Left lung (tissue), 10 donors: ENCODE measurements around the gene RIMS4. TPM values are rescaled to one million over a fixed set of nuclear protein-coding genes. Genes with fewer than 3 reads are reported as not detected.

Experiments used
- ATAC-seq: fragments of 200-7000 bp; cut with Tn5 transposase; one replicate; pipeline ENCODE4 v1.9.1; 2020; ENCODE audit warnings: moderate library complexity
- DNase-seq, 4 donors: peaks; one replicate each; pipeline ENCODE4 v3.0.0-alpha.2; 2013 to 2020
- H3K27ac ChIP-seq, 2 donors: fragments of 200-600 bp; sonication (generic) in 1 of 2; one replicate each; pipeline versions ENCODE4 v1.5.0 to v1.8.0; 2020 to 2021
- H3K27me3 ChIP-seq, 2 donors: fragments of 200-600 bp; sonication (generic) in 1 of 2; one replicate each; pipeline versions ENCODE4 v1.5.0 to v1.8.0; 2020 to 2021
- H3K36me3 ChIP-seq, 2 donors: fragments of 200-600 bp; sonication (generic) in 1 of 2; one replicate each; pipeline versions ENCODE4 v1.5.0 to v1.8.0; 2020 to 2021
- H3K4me1 ChIP-seq, 2 donors: fragments of 200-600 bp; one replicate each; pipeline ENCODE4 v1.8.0; 2021
- H3K4me3 ChIP-seq, 2 donors: fragments of 200-600 bp; sonication (generic) in 1 of 2; one replicate each; pipeline versions ENCODE4 v1.5.0 to v1.8.0; 2020 to 2021; ENCODE audit warnings: mild to moderate bottlenecking in 1 of 2
- H3K9me3 ChIP-seq, 2 donors: fragments of 200-600 bp; sonication (generic) in 1 of 2; one replicate each; pipeline versions ENCODE4 v1.5.0 to v1.8.0; 2020 to 2021
- intact Hi-C, 2 donors: fragments of 100-400 bp; cut with DNase I; formaldehyde crosslinking; loops; one replicate each; pipeline versions ENCODE4 v1.11.2 to v1.14.2; 2022
- polyA plus RNA-seq, 6 donors: library from polyadenylated mRNA; unstranded; fragments of 120-200 nt; gene quantifications; one replicate each; pipeline ENCODE4 v1.2.1, GENCODE V29; 2013; ENCODE audit not compliant: insufficient read length in 6 of 6
- total RNA-seq, 2 donors: library from RNA; stranded (reverse); fragmentation: NEBNext Ultra II Directional; extraction: Animal tissue kit (Norgen Biotek cat#: 25700); gene quantifications; one replicate each; pipeline ENCODE4 v1.2.1, GENCODE V29; 2021
- TF ChIP-seq, protein P1 (sequence below), 2 donors: fragments of 200-600 bp; sonication (generic) in 1 of 2; IDR thresholded peaks; one replicate each; pipeline versions ENCODE4 v1.5.0 to v1.8.0; 2021; ENCODE audit warnings: antibody characterized with exemption in 2 of 2
- donor health status: DM: no; HTN: yes; CAD: no.
- donor health status: DM: no; HTN: no; CAD: no.

RIMS4 gene
- total and polyA plus RNA-seq, 8 donors = 0.47 to 6.3 (median 4.1) TPM

DNA sequence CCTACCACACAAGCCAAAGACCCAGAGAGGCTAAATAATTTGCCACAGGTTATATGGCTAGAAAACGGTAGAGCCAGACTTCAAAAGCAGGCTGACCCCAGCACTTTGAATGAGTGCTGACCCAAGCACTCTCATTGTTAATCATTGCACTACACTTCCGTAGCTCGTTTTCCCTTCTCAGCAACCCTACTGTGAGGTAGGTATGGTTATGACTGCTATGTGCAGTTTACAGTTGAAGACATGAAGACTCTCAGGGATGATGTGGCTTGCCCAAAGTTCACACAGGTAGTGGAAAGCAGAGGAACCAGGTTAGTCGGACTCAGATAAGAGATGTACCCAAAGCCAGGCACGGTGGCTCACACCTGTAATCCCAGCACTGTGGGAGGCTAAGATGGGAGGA lies 33.5 kb upstream of the RIMS4 start:
- Histone ChIP-seq H3K9me3 (no peaks in the 10 kb centered on the region), H3K27me3 (peaks cover 0 to 37% of the 10 kb centered on the region in 2 donors), H3K4me3 (no peak overlapping the region), H3K27ac (no peak overlapping the region), H3K4me1 (no peaks in the 10 kb centered on the region), H3K36me3 (no peaks in the 10 kb centered on the region)
- ATAC-seq (no peak), DNase-seq (no peak)
- TF ChIP-seq, protein P1, sequence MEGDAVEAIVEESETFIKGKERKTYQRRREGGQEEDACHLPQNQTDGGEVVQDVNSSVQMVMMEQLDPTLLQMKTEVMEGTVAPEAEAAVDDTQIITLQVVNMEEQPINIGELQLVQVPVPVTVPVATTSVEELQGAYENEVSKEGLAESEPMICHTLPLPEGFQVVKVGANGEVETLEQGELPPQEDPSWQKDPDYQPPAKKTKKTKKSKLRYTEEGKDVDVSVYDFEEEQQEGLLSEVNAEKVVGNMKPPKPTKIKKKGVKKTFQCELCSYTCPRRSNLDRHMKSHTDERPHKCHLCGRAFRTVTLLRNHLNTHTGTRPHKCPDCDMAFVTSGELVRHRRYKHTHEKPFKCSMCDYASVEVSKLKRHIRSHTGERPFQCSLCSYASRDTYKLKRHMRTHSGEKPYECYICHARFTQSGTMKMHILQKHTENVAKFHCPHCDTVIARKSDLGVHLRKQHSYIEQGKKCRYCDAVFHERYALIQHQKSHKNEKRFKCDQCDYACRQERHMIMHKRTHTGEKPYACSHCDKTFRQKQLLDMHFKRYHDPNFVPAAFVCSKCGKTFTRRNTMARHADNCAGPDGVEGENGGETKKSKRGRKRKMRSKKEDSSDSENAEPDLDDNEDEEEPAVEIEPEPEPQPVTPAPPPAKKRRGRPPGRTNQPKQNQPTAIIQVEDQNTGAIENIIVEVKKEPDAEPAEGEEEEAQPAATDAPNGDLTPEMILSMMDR (IDR thresholded peaks at IDR 0.05) = no peak
- intact Hi-C loops = no loop called here

DNA sequence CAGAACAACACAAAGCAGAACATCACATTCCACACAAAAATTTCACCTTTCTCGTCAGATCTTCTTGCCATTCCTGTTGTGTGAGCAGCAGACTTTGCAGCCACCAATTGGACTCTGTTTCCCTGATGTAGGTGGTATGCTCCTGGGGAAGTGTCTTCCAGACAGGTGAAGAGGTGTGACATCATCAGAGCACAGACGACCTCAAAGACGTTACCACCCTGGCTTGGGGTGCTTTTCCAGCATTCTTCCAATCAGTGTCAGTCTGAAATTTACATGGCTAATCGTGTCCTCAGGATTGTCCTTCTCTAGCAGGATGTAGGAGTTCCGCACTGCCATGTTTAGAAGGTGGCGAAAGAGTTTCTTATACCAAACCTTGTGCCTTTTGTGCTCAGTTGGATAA lies 31.6 kb upstream of the RIMS4 start:
- Histone ChIP-seq H3K4me1 (no peaks in the 10 kb centered on the region), H3K36me3 (no peaks in the 10 kb centered on the region), H3K4me3 (no peak overlapping the region), H3K27ac (no peak overlapping the region), H3K9me3 (no peaks in the 10 kb centered on the region), H3K27me3 (peaks cover 0 to 44% of the 10 kb centered on the region in 2 donors)
- ATAC-seq = no peak
- TF ChIP-seq, protein P1 (IDR thresholded peaks at IDR 0.05) = no peak
- DNase-seq = no peak
- intact Hi-C loops = no loop called here

DNA sequence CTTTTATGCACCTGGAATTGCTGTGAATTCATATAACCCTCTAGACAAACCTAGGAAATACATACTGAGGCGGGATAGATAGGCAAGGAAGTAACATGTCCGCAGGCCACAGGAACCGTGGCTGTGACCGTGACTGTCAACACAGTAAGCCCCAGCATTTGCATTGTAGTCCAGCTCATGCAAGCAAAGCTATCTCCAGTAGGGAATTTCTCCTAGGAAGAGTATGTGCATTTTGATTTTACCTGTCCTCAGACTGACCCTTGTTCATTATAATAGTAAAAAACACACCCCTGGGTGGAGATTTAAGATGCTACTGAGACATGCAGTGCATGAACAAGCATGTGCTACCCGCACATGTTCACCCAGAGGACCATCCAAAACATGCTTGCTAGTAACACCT lies 30.5 kb upstream of the RIMS4 start:
- H3K9me3 ChIP-seq = no peaks in the 10 kb centered on the region
- no peak overlapping the region for H3K4me3 ChIP-seq
- intact Hi-C loops = no loop called here
- ATAC-seq (no peak), DNase-seq (no peak)
- H3K4me1 ChIP-seq = no peaks in the 10 kb centered on the region
- H3K27ac ChIP-seq = no peak overlapping the region
- TF ChIP-seq, protein P1 (IDR thresholded peaks at IDR 0.05) = no peak
- no peaks in the 10 kb centered on the region for H3K36me3 ChIP-seq
- peaks cover 0 to 52% of the 10 kb centered on the region in 2 donors for H3K27me3 ChIP-seq

DNA sequence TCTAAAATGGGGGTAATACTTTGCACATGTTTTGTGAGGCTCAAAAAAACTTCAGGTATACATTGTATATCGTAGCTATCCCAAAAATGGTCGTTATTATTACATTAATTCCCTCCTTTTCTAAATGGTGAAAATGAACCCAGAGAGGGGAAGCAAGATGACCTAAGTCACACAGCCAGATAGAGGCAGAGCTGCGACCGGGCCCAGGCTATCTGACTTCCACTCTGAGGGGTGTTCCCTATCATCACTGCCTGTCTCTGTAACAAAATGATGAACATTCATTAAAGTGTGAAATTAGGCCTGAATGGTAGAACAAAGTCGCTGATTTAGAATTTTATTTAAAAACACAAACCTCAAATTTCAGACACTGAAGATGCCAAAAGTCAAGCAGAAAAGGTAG lies 29.1 kb upstream of the RIMS4 start:
- Histone ChIP-seq H3K27me3 (peaks cover 0 to 51% of the 10 kb centered on the region in 2 donors), H3K4me1 (no peaks in the 10 kb centered on the region), H3K36me3 (no peaks in the 10 kb centered on the region), H3K27ac (no peak overlapping the region), H3K4me3 (no peak overlapping the region), H3K9me3 (no peaks in the 10 kb centered on the region)
- DNase-seq (no peak), ATAC-seq (no peak)
- TF ChIP-seq, protein P1 (IDR thresholded peaks at IDR 0.05) = no peak
- intact Hi-C loops = no loop called here

DNA sequence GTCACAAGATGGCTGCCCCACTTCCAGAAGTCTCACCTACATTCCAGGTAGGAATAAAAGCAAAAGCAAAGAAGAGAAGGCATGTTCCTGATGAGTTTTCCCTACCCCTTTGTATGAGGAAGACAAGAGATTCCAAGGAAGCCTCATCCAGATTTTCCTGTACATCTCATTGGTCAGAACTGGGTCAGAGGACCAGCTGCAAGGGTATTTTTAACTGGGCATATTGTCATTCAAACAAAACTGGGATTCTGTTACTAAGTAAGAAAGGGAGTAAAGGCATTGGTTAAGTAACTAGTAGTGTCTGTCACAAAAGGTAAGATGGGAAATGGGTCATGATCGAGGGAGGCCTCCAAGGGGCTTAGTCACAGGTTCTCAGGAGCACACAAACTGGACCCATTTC lies 28.2 kb upstream of the RIMS4 start:
- intact Hi-C loops = no loop called here
- ATAC-seq (no peak), DNase-seq (no peak)
- H3K4me1 ChIP-seq = no peaks in the 10 kb centered on the region
- H3K27me3 ChIP-seq = peaks cover 0 to 43% of the 10 kb centered on the region in 2 donors
- no peaks in the 10 kb centered on the region for H3K36me3 ChIP-seq
- no peak overlapping the region for H3K4me3 ChIP-seq
- no peaks in the 10 kb centered on the region for H3K9me3 ChIP-seq
- no peak overlapping the region for H3K27ac ChIP-seq
- TF ChIP-seq, protein P1 (IDR thresholded peaks at IDR 0.05) = no peak
